DMS 273 (cell line): ENCODE measurements around the gene S100A1.
"Not testable (repeated sequence)": the region's sequence is repeated elsewhere in the genome, so short reads cannot be mapped to it uniquely, and the experiment has no call there.

Experiments
- DNase-seq: peaks from one replicate; lab custom pipeline; 2025; ENCODE audit not compliant: unreplicated experiment; lab: John Stamatoyannopoulos, UW

Gene S100A1

GRCh38 chr1:153651771-153652170 lies 23.5 kb downstream of the S100A1 start:
- peak; percentile 60 for DNase-seq

DNA sequence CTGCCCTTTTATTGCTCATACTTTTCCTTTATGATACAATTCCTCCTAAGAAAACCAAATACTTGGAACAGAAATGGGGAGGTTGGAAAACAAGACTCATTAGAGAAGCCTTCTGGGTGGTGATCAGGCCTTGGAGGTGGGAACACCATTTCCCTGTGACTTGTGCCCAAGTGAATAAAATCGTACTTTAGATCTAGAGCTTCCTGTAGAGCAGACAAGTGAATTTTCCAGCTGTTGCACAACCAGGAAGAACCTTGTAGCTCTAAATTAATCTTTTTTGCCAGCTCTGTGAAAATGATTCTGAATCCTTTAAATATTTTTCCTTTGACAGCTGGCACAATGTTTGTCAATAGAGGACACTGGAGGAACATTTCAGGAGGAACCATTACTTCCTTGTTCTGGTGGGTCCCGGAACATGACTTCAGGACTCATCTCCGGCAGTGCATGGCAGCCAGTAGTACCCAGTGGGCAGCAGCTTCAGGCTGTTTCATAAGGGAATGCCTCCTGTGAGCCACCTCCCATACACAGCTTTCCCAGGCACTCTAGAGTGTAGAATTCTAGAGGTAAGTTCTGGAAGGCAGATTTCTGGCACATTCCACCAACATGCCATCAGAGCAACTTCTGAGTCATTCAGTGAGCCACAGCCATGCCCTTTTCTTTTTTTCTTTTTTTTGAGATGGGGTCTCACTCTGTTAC lies 24.7 kb downstream of the S100A1 start:
- DNase-seq = no peak

DNA sequence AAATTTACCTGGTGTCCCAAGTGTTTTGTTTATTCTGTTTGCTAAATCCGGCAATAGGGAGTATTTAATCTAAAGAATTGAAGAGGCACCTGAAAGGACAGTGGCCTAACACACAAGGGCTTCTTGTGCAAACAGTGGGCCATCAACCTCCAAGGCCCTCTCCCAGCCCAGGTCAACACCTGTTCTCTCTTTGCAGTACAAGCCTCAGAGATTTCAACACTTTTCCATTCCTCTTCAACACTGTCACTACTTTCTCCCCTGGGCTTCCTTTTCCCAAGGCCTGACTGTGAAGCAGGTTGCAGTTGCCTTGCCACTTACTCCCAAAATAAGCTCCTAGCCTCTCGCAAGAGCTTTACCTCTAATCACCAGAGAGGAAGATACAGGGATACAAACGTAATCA lies 27.1 kb downstream of the S100A1 start:
- no peak for DNase-seq

GRCh38 chr1:153658400-153659174 lies 30.4 kb downstream of the S100A1 start, which contains the start of gene SNAPIN:
SNAPIN (plus strand) TSS chr1:153658703; CDS start chr1:153658744, 41 bp downstream.
- peak; percentile 96 for DNase-seq

GRCh38 chr1:153659175-153659534 lies 30.9 kb downstream of the S100A1 start:
- no peak for DNase-seq

DNA sequence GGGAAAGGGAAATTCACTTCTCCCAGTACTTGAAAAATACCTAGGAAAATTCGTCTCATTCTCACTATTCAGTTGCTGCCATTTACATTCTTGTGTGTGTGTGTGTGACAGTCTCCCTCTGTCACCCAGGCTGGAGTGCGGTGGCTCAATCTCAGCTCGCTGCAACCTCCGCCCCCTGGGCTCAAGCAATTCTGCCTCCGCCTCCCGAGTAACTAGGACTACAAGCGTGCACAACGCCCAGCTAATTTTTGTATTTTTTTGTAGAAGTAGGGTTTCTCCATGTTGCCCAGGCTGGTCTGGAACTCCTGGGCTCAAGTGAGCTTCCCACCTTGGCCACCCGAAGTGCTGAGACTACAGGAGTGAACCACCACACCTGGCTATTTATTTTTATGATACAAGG lies 31.4 kb downstream of the S100A1 start:
- DNase-seq = no peak

GRCh38 chr1:153661111-153661708 lies 33.0 kb downstream of the S100A1 start:
- DNase-seq = peak; percentile 54

DNA sequence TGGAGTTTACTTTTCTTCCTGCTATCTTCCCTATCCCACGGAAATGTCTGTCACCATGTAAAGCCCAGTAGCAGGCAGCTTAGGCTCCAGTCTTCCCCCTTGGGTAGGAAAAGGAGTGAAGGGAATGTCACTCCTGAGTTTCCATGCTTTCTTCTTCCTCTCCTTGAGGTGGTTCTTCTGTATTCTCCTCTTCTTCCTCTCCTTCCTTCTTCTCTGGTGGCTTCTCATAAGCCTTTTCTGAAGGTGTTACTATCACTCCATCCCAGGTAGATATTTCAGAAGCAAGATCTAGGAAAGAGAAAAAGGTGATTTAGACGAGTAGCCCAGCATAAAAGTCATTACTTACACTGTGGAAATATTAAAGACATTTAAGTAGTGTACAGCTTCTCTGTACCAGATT lies 34.0 kb downstream of the S100A1 start:
- DNase-seq = no peak

DNA sequence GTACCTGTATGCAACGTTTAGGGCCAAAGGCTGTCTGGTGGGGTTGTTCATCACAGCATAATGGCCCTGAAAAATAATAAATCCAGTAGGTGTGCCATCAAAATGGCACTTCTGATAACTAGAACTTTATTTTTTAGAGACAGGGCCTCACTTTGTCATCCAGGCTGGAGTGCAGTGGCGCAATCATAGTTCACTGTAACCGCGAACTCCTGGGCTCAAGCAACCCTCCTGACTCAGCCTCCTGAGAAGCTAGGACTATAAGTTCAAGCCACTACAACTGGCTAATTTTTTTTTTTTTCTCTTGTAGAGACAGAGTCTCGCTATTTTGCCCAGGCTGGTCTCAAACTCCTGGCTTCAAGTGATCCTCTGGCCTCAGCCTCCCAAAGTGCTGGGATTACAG lies 35.0 kb downstream of the S100A1 start:
- DNase-seq = no peak

GRCh38 chr1:153667439-153667838 lies 39.2 kb downstream of the S100A1 start:
- DNase-seq = no peak

DNA sequence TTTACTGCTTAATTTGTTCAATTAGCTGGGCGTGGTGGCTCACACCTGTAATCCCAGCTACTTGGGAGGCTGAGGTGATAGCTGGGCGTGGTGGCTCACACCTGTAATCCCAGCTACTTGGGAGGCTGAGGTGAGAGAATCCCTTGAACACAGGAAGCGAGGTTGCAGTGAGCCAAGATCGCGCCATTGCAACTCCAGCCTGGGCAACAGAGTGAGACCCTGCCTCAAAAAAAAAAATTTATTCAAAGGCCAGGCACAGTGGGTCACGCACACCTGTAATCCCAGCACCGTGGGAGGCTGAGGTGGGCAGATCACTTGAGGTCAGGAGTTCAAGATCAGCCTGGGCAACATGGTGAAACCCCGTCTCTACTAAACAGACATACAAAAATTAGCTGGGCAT lies 40.4 kb downstream of the S100A1 start:
- not testable (repeated sequence) for DNase-seq

- DNase-seq = no peak
These were observed 41.4 kb downstream of the S100A1 start for GRCh38 chr1:153669606-153670005.

GRCh38 chr1:153670257-153670858 lies 42.1 kb downstream of the S100A1 start:
- peak; percentile 45 for DNase-seq

DNA sequence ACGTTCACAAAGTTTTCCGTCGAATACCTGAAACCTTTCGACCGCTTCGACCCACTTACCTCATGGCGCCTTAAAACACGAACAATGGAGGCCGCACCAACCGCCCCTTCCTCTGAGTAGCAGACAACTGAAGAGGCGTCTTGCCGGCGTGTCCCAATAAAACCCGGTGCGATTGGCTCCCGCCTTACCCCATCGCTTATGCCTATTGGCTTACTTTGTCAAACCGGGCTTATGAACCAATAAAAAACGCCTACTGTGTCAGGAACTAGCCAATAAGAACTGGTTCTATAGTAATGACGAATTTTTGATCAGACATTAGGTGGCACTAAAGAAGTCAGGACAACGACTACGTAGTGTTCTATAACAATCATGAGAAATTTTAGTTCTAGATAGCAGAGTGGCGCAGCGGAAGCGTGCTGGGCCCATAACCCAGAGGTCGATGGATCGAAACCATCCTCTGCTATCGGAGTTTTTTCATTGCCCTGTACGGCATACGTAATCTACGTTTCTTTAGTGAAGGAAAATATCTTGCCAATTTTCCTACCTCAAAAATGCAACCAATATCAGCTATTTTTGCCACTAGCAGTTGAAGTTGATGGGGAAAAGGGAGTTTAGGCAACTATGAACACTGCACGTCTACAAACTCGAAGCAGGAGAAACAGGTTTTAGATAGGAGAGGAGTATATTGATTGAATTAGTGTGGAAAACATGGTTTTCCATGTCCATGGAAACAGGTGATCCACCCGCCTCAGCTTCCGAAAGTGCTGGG lies 42.8 kb downstream of the S100A1 start, which contains the start of gene ILF2:
Gene ILF2 (minus strand): TSS at position 135 of the 769 bp plus-strand sequence. CDS start 71 bp downstream, at position 64.
- DNase-seq = peak; percentile 99

DNA sequence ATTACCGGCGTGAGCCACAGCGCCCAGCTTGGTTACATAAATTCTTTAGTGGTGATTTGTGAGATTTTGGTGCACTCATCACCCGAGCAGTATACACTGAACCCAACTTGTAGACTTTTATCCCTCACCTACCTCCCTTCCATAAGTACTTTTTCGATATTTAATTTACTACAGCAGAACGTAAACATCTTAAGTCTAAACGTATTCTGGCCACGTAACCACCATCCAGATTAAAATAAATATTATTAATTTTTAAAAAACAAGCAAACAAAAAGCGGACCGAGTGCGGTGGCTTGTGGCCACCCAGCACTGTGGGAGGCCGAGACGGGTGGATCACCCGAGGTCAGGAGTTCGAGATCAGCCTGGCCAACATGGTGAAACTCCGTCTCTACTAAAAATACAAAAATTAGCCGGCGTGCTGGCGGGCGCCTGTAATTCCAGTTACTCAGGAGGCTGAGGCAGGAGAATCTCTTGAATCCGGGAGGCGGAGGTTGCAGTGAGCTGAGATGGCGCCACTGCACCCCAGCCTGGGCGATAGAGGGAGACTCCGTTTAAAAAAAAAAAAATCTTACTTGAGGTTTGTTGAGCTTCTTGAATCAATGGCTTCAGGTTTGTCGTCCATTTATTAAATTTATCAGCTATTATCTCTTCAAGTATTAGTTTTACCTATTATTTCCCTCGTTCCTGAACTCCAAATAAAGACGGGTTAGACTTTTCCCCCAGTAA lies 43.6 kb downstream of the S100A1 start:
- DNase-seq = peak; percentile 76

DNA sequence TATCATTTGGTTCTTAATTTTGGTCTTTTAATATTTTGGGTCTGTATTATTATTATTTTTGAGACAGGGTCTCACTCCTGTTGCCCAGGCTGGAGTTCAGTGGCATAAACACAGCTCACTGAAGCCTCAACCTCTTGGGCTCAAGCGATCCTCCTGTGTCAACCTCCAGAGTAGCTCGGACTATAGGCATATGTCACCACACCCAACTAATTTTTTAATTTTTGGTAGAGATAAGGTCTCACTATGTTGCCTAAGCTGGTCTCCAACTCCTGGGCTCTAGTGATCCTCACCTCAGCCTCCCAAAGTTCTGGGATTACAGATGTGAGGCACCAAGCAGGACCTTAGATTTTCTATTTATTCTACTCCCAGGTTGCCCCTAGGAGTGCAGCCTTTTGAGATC lies 45.3 kb downstream of the S100A1 start:
- no peak for DNase-seq

DNA sequence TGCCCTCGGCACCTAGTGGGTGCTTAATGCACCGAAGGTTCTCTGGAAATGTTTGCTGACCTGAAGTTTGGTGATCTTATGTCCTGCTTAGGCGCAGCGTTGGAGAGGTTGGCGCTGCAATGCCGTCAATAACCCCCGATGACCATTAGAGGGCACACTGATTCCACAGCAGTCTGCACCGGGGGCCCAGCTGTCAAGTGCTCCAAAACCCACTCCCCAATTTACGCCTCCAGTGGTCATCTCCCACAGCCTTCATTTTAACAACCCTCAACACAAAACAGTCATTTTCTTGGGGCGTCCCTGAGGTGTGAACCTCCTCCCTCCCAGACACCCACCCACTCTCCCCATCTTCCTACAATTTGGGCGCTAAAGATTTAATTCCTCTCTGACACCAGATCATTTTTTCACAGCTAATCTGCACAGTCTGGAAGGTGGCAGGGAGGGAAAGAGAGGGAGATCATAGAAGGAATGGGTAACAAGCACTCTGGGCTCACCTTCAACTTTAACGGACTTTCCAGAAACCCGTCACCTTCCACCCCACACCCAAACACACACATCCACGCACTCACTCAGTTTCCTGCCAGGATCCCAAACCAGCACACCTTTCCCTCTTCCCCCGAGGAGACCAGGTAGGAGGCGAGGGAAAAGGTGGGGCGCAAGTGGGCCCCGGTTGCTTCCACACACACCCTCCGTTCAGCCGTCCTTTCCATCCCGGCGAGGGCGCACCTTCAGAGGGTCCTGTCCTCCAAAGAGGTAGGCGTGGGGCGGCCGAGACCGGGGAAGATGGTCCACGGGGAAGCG lies 49.7 kb downstream of the S100A1 start:
- peak; percentile 76 for DNase-seq

GRCh38 chr1:153678519-153679336 lies 50.5 kb downstream of the S100A1 start, which contains the start of gene NPR1:
NPR1 (plus strand) TSS chr1:153678688; CDS start chr1:153679109, 421 bp downstream.
- peak; percentile 69 for DNase-seq
